HFF-Myc (cell line): ENCODE measurements around the gene CRACR2B.

Experiments
- DNase-seq: peaks from one replicate; pipeline ENCODE4 v3.0.0-alpha.2; 2011; ENCODE audit warnings: low read depth; ENCODE audit errors: extremely low read depth
- H3K4me3 ChIP-seq: replicated peaks from 2 replicates; pipeline ENCODE4 v1.5.1; 2011; ENCODE audit warnings: low read depth, mild to moderate bottlenecking, control low read depth, low read length
- TF ChIP-seq, protein P1 (sequence below): IDR thresholded peaks from 2 replicates; pipeline ENCODE4 v1.5.1; 2012; ENCODE audit warnings: mild to moderate bottlenecking, low read depth, low read length, control low read depth; ENCODE audit errors: missing control alignments

CRACR2B gene

DNA sequence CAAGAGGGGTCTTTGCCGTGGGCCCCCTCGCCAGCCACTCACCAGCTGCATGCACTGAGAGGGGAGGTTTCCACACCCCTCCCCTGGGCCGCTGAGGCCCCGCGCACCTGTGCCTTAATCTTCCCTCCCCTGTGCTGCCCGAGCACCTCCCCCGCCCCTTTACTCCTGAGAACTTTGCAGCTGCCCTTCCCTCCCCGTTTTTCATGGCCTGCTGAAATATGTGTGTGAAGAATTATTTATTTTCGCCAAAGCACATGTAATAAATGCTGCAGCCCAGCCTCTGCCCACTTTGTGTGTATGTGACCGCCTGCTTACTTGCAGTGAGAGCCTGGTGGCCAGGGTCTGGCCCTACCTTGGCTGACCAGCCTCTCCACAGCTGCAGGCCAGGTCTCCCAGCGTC is 2.8 kb upstream of the CRACR2B start:
- H3K4me3 ChIP-seq: no peak overlapping the region
- DNase-seq: no peak
- TF ChIP-seq, protein P1, sequence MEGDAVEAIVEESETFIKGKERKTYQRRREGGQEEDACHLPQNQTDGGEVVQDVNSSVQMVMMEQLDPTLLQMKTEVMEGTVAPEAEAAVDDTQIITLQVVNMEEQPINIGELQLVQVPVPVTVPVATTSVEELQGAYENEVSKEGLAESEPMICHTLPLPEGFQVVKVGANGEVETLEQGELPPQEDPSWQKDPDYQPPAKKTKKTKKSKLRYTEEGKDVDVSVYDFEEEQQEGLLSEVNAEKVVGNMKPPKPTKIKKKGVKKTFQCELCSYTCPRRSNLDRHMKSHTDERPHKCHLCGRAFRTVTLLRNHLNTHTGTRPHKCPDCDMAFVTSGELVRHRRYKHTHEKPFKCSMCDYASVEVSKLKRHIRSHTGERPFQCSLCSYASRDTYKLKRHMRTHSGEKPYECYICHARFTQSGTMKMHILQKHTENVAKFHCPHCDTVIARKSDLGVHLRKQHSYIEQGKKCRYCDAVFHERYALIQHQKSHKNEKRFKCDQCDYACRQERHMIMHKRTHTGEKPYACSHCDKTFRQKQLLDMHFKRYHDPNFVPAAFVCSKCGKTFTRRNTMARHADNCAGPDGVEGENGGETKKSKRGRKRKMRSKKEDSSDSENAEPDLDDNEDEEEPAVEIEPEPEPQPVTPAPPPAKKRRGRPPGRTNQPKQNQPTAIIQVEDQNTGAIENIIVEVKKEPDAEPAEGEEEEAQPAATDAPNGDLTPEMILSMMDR: no peak

DNA sequence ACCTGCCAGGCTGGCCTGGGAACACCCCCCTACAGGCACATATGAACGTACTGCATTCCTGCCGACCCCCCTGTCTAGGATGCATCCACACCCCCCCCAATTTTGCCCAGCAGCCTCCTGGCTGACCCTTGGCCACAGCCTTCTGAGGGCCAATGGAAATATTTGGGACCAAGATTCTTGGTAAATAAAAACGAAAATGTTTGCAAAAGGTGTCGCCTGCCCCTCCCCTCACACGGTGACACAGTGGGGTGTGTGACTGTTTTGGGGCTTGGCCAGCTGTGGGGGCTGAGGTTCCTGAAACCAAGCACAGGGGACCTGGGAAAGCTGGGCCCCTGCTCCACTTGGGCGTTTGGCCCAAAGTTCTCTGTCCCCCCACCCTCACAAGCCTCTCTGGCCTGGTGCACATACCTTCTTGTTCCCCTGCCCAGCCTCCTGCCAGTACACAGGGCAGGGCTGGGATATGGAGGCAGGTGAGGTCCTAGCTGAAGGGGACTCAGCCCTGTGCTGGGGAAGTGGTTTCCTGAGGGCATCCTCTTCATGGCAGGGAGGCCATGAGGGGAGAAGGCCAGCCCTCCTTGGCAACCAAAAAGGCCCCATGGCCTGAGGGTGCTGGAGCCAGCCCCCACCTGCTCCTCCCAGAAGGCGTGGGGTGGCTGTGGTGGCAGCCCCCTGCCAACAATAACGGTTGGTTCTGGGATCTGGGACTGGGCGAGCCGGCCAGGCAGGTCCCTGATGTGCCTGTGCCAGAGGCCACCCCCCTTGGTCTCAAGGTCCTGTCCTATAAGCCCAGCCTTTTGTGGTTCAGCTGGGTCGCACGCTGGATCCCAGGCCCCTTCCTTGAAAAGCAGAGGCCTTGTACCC is 2.1 kb upstream of the CRACR2B start:
- TF ChIP-seq, protein P1: no peak
- H3K4me3 ChIP-seq: no peak overlapping the region
- no peak for DNase-seq

DNA sequence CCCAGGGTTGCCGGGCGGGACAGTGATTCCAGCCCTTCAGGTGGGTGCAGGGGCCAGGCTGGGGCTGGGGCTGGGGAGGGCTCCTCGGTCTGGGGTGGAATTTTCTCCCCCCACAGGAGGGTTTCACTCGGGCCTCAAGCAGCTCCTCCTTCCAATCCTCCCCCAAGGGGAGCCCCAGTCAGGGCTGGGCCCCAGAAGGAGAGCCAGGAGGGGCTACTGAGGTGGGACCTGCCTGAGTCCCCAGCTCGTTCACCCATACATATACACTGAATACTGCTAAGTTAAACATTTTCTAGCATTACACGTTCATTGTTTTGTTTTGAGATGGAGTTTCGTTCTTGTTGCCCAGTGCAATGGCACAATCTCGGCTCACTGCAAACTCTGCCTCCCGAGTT is 1.5 kb upstream of the CRACR2B start:
- TF ChIP-seq, protein P1: no peak
- no peak for DNase-seq
- no peak overlapping the region for H3K4me3 ChIP-seq

DNA sequence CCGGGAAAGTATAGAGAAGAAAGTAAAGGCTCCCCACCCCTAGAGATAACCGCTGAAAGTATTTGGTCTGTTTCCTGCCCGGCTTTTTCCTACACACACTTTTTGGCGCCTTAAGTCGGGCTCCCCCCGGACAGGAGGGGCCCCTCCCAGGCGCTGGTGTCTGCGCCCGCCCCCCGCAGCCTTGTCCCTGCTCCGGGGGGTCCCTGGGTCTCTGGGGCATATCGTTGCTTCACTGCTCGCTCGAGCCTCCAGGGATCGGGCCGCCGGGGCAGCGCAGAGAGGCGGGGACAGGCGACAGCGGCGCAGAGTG is 928 bp upstream of the CRACR2B start:
- 0 out of 2 replicates have a peak overlapping the region, but pooled peaks have one; percentile 7 for H3K4me3 ChIP-seq
- TF ChIP-seq, protein P1: no peak
- no peak for DNase-seq

DNA sequence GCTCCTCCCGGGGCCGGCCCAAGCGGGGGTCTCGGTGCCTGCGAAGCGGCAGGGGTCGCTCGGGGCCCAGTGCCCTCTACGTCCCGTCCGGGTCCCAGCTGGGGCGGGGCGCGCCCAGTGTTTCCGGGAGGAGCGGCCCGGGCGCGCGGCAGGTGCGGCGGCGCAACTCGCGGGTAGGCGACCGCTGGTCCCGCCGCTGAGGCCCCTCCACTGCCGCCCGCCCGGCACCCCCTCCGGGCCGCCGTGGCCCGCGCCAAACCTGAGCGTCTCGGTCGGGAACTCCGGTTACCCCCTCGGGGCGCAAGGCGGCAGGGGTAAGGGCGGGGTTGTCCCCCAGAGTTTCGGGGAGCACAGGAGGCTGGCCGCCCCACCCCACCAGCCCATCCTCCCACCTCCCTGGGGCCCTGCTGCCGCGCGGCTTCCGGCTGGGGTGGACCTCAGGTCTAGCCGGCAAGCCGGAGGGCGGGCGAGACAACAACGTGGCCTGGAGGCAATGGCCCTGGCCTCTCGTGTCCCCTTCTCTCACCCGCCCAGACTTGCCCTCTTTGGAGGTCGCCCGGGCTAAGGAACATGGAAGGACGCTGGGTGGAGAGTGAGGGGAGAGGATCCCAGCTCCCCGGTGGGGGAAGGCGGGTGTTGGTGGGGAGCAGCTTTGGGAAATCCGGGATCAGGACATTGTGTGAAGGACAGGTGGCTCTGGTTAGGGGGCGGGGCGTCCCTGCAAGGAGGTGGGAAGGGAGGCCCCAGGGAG is 398 bp upstream of the CRACR2B start:
- TF ChIP-seq, protein P1: no peak
- DNase-seq: no peak

DNA sequence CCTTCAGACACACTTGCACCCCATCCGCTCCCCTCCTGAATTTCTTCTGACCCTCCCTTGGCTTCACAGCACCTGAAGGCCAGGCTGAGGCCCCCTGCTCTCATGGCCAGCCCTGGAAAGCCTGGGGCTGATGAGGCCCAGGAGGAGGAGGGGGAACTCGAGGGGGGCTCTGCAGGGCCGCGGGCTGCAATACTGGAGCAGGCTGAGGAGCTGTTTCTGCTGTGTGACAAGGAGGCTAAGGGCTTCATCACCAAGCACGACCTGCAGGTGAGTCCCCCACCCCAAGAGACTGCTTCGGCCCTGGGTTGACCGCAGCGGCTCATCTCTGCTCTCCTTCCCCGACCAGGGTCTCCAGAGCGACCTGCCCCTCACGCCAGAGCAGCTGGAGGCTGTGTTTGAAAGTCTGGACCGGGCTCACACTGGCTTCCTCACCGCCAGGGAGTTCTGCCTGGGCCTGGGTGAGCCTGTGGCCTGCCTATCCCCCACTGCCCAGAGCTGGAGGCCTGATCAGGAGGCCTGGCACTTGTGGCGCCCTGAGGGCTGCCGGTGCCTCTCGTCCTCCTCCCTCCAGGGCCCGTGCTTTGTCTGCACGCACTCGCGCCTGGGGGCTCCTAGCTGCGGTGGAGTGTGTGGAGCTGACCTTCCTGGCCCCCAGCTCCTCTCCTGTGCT is 922 bp downstream of the CRACR2B start:
- no peak for DNase-seq
- H3K4me3 ChIP-seq: no peak overlapping the region
- TF ChIP-seq, protein P1: no peak

More for the DNA sequence above, 398 bp upstream of the CRACR2B start:
- 0 out of 2 replicates have a peak overlapping the region, but pooled peaks have one; percentile 7 for H3K4me3 ChIP-seq
